NCI-H345 treated with DMSO at 0.1 percent for 48 hours (cell line): ENCODE data around the gene KLHL25.

Experiments used
- DNase-seq: peaks from one replicate; lab custom pipeline; 2025; ENCODE audit not compliant: unreplicated experiment; lab: John Stamatoyannopoulos, UW

Gene KLHL25

GRCh38 chr15:85760531-85761371 lies 34.0 kb downstream of the KLHL25 start:
- no peak for DNase-seq

DNA sequence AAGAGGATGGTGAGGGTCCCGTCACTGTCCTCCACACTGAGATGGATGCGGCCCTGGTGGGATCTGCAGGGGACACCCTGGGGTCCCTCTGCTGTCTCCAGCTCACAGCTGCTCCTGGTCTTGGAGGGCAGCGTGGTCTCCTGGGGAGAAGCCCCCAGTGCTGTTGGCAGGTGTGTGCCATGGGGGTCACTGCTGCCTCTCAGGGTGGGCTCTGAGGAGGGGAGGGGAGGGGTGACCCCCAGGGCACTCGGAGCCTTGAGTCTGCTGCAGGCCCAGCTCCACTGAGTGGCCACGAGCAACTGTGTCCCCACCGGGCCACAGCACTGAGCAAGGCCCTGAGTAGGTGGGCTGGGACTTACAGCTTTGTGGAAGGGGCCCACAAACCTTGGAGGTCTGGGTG lies 34.7 kb downstream of the KLHL25 start:
- no peak for DNase-seq

DNA sequence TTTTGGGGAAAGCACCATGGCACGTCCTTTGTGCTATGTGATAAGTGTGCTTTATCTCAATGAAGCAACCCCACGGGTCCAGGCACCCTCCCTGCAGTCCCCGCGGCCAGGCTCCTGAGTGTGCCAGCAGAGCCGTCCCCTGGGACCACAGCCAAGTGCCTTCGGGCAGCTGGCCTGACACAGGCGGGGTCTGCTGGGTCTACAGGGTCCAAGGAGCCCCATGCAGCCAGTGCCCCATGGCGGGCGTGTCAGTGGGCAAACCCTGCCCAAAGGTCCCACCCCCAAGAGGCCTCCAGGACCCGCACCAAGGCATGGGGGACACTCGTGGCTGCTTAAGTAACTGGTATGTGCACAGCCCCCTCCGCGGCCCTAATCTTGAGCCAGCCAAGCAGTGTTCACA lies 35.3 kb downstream of the KLHL25 start:
- no peak for DNase-seq

DNA sequence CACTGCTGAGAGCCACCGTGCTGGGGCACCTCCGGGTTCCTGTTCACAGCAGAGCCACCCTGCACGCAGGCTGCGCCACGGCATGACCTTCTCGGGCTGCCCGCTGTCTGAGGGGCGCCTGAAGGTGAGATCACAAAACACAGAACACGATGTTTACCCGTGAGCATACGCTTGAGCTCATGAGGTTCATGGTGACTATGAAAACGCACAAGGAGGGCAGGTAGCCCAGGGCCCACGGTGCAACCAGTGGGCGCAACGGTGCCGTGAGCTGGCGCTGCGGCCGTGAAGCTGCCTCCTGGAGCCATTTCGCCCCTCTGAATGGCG lies 36.1 kb downstream of the KLHL25 start:
- no peak for DNase-seq

DNA sequence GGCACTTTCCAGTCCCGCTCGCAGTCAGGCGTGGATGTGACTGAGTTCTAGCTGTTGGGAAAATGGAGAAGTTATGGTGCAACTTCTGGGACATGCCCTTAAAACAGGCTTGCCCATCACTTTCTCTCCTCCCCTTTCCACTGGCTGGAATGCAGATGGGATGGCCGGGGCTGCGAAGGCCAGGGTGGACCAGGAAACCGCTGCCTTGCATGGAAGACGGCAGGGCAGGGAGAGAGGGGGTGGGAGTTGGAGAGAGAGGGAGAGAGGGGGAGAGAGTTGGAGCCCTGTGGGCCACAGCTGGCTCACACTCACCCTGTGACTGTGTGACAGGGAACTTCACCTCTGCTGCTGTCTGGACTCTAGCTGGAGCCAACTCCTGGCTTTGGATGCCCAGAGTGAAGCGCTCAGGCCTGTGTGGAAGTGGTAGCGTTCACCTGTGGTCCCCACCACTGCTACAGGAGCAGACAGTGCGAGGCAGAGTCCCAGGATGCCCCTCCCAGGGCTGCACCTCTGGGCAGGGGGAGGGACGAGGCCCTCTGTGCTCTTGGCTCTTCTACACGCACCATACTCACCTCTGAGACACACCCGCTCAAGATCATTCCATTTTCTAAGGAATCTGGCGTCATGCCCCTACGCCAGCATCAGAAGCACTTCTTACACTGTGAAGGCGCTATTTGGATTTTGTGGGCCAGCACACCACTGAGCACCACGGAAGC lies 36.6 kb downstream of the KLHL25 start:
- DNase-seq = no peak

DNA sequence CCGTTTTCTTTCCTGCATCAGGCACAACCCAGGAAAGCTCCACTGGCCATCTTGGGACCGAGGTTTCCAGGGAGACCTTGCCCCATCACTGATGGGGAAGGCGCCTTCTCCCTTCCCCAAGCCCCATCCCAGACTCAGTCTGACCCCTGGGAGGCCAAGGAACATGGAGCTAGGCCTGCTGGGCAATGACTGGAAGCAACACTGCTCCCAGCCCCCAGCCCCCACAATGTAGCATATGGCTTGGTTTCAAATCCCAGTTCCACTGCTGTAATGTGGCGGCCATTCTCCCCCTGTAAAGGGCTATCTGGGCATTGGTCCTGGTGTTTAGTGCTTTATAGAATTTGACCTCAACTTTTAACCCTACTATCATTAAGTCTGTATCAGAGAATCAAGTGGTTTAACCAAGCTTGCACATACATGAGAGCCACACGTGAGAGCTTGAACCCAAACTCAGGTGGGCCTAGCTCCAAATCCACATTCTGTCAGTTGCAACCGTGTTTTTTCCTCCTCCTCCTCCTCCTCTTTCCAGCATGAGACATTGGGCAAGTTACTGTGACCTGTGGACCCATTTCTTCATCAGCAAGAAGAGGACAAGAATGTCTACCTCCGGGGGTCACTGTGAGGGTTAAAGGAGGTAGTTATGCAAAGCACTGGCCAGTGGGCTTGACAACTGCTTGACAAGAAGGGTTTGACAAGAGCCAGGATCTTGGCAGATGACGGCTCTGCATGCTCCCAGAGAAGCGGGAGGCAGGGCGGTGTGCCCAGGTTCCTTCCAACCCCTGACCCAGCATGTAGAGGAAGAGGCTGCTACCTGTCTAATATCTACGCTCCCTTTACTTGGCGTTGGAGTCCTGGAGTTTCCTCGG lies 37.4 kb downstream of the KLHL25 start:
- no peak for DNase-seq

DNA sequence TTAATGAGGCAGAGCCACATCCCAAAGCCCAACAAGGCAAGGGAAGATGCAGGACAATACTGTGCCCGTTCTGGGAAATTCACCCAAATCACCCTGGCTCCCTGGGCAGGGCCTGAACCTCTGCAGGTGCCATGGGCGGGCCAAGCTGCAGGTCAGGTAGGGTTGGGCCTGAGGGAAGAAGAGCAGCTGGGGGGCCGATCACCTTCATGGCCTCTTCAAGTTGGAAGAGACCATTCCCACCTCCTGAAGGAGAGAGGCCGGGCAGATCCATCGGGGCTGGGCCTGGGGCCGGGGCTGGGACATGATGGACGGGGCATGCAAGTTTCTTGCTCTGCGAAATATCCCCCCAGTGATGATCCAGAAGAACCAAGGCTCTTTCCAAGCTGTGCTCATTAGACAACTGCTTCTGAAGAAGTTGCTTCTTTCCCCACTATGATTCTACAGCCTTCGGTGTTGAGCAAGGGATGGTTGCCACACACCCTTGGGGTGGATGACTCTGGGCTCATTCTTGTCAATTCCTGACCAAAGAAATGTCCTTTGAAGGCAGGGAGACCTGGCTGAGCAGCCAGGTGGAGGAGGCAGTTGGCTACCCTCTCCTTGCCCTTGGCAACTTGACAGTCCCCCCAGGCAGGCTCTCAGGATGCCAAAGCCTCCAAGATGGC lies 38.2 kb downstream of the KLHL25 start:
- DNase-seq = no peak

DNA sequence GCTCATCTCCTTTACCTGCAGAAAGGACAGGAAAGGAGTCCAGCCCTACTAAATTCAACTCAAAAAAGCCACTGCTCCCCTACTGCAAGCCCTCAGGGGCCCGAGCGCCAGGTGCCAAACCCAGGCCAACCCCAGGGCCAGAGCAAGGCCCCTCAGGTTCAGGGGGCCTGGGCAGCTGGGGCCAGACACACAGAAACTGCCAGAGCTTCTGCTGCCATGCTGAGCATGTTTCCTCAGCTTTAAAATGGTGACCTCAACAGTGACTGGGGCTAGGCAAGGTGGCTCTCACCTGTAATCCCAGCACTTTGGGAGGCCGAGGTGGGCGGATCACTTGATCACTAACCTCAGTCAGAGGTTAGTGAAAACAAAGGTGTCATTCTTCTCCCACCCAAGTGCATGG lies 38.8 kb downstream of the KLHL25 start:
- no peak for DNase-seq

DNA sequence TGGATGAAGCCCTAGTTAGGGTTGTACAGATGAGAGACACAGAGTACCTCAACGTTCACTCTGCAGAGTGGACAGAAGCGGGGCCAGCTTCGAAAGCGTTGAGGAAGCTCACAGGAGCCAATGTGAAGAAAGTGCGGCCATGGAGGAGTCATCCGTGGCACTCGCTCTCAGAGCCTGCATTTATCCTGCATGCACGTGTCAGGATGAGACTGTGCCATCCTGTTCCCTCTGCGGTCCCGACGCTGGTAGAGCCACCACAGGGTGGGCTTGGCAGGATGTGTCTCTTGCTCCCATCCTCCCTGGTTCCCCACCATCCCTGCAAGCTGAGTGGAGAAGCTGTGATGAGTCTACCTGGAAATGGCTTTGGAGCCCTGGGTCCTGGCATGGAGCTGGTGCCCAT lies 39.3 kb downstream of the KLHL25 start:
- DNase-seq = no peak

DNA sequence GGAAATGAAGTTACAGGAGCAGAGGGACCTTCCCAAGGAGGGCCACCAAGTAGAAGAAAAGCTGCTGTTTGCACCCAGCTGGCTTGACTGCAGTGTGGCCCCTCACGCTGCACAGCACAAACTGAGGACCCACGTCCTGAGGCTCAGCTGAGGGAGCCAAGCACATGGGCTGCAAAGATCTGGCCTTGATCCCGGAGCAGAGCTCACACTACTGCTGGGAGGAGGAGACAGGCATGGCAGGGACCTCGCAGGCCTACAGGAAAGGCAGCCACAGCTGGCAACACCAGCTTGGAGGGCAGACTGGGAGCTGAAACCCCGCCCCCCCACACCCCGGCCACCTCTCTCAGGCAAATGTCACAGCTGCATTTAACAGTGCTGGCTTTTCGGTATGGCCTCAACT lies 39.7 kb downstream of the KLHL25 start:
- no peak for DNase-seq

- no peak for DNase-seq
These were observed 40.8 kb downstream of the KLHL25 start for GRCh38 chr15:85753791-85754452.

GRCh38 chr15:85753261-85753660 lies 41.5 kb downstream of the KLHL25 start:
- no peak for DNase-seq

DNA sequence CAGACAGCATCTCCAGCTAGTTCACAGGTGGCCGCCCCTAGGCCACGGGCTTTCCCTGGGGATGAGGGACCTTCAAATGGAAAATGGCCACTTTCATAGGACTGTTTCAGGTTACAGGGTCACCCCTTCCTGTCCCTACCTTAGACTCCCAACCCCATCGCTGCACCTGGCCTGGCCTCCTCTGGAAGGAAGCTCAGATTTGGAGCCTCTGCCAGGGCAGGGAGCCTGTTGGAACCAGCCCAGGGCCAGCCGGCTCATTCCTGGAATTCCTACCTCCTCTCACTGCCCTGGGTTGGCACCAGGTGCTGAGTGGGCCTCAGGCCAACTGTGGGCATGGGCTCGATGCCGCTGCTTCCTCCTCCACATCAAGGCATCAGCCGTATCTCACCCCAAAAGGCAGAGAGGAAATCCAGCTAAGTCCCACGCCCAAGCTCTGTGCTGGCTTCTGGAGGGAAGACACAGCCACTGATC lies 42.2 kb downstream of the KLHL25 start:
- DNase-seq = no peak

GRCh38 chr15:85752124-85752475 lies 42.6 kb downstream of the KLHL25 start:
- no peak for DNase-seq

GRCh38 chr15:85751291-85752123 lies 43.2 kb downstream of the KLHL25 start:
- no peak for DNase-seq

DNA sequence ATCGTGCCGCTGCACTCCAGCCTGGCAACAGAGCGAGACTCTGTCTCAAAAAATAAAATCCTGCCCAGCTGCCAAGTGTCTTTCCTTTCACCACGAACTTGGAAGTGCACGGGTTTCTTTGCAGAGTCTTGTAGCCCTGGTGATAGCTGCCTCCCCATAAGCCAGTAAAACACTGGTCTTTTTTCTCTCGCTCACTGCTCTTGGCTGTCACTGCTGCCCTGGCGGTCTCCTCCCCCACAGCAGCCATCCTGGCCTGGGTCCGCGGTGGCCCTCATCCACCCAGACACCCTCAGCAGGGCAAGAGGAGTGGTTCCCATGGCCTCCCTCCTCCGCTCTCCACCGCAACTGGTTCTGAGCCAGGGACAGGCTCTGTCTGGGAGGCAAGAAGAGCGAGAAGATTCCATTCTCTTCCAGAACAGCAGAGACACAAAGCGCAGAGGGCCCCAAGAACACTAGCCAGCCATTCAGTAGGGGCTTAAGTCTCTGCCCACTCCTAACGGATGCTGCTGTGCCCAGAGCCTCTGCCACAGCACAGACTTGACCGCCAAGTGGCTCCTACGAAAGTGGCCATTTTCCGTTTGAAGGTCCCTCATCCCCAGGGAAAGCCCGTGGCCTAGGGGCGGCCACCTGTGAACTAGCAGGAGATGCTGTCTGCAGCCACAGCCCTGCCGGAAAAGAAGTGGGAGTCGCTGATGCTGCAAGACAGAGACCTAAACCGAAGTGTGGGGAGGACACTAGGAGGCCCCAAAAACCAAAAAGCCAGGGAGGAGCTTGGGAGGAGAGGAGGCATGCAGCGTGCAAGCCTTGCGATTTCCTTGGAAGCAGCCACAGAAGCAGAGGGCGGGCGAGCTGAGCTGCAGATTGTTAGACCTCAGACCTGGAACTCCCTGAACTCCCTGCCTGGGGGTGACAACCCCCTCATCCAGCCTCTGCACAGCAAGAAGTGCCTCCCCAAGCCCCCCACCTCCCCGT lies 44.1 kb downstream of the KLHL25 start:
- no peak for DNase-seq

DNA sequence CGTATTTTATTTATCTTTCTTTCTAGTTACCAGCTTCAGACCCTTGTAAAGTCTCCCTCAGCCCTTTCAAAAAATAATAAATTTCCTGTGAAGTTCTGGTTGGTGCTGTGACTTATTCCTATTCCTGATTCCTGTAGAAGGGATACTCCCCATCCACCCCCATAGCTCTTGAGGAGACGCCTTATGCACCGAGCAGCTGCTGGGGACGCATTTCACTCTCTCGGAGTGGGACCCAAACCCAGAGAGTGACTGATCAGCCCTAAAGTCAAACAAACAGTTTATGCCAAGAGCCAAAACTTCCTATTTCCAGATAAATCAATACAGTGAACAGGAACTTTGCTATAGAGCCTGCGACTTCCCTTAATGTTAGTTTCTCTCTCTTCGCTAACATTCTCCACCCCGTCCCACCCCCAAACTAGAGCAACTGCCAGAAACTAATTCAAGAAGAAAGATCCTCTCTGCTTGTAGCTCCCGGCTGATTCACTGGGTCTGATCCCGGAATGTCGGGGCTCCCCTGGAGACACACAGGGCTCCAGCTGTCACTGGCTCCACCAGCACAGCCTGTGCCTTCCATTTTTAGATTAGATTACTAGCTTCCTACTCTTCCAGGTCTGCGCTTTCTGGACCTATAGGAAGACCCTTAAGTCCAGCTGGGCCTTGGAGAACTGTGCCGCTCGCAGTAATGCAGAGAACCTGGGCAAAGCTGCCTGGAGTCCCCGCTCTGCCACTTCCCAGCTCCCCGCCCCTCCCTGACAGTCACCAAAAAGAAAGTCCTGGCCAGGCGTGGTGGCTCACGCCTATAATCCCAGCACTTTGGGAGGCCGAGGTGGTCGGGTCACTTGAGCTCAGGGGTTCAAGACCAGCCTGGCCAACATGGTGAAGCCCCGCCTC lies 45.2 kb downstream of the KLHL25 start:
- no peak for DNase-seq

- DNase-seq = no peak
These were observed 46.0 kb downstream of the KLHL25 start for GRCh38 chr15:85748729-85749128.
